Right lung (tissue), 5 donors: Measurements from ENCODE around the gene CELSR1. TPM values are rescaled to one million over a fixed set of nuclear protein-coding genes. Genes with fewer than 3 reads are reported as not detected.

Experiments used
- DNase-seq, 2 donors: peaks; one replicate each; pipeline ENCODE4 v3.0.0-alpha.2; 2013
- polyA plus RNA-seq, 5 donors: library from polyadenylated mRNA; unstranded; fragments of 120-200 nt; gene quantifications; one replicate each; pipeline versions ENCODE4 v1.2.1 to v1.2.3, GENCODE V29; 2013; ENCODE audit warnings: inconsistent platforms in 1 of 5, low replicate concordance in 1 of 5; ENCODE audit not compliant: insufficient read length in 5 of 5, insufficient read depth in 1 of 5

Gene CELSR1
- polyA plus RNA-seq, 5 donors: 22.6 to 40.5 (median 26.4) TPM

DNA sequence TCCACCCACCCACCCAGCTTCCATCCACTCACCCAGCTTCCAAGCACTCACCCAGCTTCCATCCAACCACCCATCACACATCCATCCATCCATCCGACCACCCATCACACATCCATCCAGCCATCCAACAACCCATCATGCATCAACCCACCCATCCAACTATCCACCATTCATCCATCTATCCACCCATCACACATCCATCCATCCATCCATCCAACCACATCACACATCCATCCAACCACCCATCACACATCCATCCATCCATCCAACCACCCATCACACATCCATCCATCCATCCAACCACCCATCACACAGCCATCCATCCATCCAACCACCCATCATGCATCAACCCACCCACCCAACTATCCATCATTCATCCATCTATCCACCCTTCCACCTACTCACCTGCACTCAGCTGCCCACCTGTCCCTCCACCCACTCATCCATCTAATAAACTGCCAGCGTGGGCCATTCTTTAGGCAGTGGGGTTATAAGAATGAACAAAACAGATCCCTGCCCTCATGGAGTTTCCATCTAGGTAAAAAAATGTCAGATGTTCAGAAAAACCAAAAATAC is 88.2 kb downstream of the CELSR1 start:
- DNase-seq: no peak

DNA sequence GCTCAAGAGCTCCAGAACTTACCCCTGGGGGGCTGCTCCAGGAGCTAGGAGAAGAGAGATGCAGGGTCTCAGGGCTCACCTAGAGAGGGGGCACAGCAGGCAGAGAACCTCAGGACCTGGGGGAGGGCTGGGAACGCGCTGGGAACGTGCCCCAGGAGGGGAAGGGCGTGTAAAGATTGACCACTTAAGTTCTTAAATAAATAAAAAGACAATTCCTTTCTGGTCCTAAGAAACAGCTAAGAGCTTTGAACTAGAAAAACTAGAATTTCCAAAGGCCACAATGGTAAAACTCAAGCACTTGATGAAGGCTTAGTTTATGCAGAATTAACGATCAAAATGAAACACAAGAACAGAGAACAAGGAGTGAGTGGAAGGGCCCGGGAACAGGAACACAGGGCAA is 89.1 kb downstream of the CELSR1 start:
- no peak for DNase-seq

DNA sequence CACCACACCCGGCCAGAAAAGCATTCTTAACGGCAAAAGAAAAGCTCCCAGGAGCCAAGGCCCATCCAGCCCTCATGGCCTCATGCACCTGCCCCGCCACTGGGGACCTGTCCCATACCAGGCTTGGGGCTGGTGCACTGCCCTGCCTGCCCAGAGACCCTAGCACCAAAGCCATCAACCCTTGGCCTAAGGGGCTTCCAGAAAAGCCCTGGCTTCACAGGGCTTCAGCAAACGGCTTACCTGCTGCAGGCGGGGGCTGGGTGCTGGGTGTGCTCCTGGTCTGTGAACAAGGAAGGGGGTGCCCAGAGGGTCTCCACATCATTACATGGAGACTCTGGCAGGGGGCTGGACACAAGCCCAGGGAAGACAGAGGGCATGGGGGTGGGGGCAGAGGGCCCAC is 89.5 kb downstream of the CELSR1 start:
- DNase-seq: no peak

DNA sequence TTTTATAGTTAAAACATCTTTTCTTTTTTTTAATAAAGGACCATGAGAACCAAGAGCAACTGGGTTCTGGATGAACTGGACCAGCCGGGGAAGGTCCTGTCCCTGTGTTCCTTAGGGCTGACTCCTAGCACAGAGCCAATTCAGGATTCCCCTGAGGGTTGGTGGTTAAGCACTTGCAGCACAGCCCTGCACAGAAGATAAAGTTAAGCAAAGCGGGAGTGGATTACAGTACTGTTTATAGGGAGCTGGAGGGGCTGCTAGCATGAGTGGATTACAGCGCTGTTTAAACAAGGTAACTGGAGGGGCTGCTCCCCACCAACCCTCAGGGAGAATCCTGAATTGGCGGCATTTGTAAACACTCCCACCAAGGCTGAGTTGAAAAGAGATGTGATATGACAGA is 90.6 kb downstream of the CELSR1 start:
- no peak for DNase-seq

DNA sequence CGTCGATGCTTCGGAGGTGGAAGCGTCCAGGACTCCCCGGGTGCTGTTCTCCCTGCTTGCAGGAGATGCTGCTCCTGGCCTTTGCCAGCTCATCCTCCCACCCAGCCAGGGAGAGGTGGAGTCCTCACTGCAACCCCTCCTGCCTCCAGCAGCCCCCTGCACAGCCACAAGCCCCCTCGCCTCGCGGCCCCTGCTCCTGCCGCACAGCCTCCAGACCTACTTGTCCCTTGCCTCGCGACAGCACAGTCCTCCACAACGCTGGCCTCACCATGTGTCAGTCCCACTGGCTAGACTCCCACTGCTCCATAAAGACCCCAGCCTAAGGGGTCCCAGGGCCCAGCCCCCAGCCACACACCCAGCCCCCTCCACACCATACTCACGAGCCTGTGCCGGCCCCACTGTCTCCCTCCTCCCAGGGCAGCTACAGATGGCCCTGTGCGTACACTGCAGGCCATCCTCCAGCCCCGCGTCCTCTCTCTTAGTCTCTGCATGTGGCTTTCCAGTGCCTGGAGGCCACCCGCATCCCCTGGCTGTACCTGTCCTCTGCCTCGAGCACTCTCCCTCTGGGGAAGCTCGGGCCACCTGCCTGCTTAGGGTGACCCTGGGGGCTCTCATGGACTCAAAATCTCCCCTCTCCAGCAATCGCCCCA is 91.5 kb downstream of the CELSR1 start:
- DNase-seq: no peak

DNA sequence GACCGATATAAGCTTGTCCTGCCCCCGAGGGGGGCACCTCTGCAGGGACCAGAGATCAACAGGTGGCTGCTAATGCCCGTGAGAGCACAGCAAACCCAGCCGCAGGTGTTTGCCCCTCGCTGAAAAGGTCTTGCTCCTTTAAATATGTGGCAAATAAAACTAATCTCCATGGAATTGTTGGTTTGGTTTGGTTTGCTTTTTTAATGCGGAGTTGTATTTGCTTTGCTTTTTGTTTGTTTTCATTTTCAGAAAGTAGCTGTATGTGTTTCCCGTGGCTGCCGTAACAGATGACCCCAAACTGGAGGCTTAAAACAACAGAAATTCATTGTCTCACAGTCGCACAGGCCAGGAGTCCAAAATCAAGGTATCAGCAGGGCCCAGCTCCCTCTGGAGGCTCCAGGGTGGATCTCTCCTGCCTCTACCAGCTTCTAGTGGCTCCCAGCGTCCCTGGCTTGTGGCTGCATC is 93.0 kb downstream of the CELSR1 start:
- DNase-seq: no peak

DNA sequence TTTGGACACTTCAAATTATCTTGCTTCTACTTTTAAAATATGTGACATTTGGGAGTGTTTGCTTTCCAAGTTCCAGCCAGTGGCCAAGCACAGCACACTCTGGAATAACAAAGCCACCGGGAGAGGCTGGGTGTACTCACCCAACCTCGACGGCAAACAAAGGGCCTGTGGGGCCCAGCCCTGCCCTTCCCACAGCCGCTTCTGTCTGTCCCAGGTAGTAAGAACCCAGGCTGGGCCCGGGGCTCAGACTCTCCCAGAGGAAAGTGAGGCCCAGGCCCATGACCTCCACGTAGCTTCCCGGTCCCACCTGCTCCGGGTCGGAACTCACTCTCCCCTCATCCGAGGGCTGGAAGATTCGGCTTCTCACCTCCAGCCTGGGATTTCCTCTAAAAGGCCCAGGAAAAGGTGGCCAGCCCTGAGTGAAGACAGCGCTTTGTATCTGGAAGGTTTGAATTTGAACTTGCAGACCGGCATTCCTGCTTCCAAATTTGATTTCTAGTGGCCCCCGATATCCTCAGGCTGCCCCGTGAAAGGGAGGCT is 93.5 kb downstream of the CELSR1 start:
- DNase-seq: no peak

DNA sequence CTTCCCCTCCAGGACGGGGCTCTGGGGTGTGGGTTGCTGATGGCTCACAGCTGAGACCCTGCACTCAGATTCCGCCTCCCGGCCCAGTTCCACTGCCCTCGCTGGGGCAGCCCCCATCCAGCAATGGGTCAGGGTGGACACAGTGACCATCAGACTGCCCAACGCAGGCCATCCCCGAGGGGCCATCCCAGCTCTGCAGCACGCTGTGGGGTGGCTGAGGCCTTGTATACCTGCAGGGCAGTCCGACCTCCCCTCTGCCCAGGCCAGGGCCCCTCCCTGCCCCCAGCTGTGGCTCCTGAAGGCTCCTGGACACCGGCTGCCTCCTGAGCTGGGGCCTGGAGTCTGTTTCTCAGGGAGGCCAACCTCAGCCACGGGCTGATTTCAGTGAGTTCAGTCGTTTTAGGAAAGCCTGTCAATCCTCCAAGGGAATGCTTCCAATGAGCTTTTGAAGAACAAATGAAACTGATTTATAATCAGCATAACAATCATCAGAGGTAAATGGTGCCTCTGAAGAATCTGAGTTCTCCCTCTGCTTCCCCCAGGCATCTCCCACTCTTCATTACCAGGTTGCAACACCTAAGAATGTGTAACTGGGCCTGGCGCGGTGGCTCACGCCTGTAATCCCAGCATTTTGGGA is 95.1 kb downstream of the CELSR1 start:
- no peak for DNase-seq

DNA sequence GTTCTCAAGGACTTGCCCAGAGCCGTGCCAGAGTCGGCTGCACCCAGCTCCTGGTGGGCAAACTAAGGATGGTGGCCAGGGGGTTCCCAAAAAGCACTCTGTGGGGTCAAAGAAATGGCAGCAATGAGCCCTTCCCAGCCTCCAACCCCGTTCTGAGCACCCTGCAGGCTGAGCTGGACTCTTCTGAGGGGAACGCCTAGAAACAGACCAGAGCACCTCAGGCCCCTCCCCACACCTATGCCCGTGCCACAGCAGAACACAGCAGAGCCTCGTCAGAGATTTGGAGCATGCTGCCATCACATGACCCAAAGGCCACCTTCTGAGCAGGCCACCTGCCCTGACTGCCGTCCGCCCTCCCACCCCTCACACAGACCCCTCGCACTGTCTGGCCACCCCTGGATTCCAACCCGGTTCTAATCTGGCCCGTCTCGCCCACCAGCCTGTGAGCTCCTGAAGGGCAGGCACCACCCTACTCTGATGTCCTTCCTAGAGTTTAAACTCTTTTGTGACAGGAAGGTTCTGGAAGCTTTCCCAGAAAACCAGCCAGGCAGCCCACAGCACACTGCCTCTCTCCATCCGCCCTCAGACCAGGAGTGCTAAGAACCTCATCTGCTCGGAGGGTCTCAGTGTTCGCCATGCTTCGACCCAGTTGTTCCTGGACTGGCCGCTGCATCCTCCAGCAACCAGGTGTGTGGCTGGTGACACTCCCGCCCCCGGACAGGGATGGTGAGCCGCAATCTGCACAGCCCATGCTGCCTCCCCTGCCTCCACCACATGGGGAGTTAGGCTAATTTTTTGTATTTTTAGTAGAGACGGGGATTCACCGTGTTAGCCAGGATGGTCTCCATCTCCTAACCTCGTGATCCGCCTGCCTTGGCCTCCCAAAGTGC is 97.6 kb downstream of the CELSR1 start:
- DNase-seq: no peak

DNA sequence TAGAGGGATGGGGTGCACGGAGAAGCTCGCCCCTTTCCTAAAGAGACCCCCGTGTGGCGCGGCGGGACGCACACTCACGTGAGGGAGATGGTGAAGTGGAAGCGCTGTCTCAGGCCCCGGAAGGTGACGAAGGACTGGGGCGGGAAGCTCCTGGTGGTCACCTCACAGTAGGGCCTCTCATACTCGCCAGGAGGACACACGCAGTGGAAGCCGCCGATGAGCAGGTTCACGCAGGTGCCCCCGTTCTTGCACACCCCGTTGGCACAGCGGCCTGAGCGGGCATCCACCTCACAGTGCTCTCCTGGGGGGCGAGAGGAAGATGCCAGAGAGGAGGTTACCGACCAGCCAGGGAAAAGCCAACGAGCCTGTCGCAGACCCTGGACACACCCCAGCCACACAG is 98.3 kb downstream of the CELSR1 start:
- no peak for DNase-seq

DNA sequence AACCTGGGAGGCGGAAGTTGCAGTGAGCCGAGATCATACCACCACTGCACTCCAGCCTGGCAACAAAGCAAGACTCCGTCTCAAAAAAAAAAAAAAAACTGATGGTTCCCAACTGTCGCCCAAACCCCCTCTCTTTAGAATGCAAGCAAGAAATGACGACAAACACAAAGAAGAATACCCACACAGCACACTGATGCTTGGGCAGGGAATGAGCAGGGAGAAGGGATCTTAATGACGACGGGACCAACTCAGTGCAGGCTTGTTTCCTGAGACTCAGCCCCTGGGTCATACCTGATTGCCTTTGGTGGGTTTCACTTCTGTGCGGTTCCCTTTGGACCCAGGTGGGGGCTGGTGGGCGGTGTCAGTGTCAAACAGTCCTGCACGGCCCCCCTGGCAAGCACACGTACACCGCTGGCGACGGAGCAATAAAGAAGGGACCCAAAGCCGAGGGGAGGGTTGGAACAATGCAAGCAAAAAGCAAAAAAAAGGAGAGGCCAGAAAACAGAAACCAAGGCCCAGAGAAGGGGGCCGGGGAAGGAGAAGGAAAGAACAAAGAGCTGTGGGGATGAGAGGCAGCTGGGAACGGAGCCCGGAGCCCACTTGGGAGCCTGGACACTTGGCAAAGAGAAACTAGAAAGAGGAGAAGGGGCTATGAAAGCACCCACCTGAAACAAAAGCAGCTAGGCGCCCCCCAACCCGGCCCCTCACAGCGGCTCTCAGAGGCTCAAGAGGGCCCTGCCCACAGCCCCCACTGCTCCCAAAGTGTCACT is 99.6 kb downstream of the CELSR1 start:
- no peak for DNase-seq

DNA sequence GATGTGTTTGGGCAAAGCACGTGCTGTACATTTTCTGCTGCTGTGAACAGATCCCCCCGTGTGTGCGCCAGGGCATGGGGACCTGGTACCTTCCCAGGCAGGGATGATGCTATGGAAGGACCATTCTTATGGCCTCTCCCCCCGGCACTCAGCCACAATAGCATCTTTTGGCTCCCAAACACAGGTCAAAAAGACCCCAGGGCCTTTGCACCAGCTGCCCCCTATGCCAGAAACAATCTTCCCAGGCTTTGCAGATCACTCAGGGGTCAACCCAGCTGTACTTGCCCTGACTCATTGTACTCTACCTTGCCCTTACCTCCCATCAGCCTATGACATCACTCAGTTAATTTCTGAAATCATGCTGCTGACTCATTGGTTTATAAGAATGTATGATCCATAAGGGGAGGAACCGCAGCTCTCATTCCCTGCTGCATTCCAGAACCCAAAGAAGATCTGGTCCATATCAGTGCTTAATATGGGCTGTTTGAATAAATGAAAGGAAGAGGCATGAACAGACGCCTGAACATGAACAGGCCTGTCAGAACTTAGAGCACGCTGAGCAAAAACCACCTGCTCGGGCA is 100.7 kb downstream of the CELSR1 start:
- no peak for DNase-seq

DNA sequence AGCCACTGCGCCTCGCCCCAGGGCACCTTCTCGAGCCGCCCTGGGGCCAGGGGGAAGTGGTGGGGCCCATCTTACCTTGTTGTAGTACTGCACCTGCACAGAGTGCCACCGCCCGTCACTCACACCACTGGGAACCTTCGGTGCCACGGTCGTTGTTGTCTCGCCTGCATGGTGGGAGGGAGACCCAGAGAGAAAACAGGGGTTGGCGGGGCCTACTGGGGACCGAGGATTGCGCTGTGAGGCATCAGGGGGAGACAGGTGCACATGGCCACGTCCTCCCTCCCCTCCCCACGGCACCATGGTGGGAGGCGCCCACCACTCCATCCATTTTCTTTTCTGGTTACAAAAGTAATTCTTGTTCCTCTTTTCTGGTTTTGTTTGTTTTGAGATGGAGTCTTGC is 104.1 kb downstream of the CELSR1 start:
- DNase-seq: no peak

DNA sequence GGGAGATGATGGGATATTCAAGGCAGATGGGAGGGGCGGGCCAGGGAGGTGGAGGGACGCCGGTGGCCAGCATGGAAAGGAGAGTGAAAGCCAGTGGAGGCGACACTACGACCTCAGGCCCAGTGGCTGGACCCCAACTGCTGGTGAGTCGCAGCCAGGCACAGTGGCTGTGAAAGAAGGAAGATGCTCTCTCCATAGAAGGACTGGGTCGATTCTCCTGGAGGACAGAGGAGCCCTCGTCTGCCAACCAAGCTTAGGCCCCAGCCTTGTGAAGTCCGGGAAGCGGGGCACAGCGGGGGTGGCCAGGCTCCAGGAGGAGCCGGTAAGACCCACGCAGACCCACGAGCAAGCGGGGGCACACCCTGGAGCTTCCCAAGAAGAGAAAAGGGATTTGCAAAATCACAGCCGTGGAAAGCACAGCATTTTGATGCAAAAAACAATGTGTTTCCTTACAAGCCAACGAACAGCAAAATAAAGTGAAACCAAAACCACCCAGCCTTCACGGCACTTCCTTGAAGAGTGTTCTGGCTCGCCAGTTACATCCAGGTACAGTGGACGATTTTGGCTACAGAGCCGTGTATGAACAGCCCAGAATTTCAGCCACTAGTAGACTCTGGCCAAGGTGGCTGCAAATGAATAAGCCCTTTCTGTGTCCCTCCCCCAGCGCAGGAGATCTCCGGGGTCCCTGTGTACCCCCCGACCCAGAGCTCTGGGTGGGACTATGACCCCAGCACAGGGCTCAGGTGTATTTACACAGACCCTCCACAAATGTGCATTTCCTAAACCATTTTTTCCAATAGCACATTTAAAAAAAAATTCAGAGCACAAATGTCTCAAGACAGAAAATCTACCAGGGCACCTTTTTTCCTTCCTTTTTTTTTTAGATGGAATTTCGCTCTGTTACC is 105.0 kb downstream of the CELSR1 start:
- DNase-seq: no peak

DNA sequence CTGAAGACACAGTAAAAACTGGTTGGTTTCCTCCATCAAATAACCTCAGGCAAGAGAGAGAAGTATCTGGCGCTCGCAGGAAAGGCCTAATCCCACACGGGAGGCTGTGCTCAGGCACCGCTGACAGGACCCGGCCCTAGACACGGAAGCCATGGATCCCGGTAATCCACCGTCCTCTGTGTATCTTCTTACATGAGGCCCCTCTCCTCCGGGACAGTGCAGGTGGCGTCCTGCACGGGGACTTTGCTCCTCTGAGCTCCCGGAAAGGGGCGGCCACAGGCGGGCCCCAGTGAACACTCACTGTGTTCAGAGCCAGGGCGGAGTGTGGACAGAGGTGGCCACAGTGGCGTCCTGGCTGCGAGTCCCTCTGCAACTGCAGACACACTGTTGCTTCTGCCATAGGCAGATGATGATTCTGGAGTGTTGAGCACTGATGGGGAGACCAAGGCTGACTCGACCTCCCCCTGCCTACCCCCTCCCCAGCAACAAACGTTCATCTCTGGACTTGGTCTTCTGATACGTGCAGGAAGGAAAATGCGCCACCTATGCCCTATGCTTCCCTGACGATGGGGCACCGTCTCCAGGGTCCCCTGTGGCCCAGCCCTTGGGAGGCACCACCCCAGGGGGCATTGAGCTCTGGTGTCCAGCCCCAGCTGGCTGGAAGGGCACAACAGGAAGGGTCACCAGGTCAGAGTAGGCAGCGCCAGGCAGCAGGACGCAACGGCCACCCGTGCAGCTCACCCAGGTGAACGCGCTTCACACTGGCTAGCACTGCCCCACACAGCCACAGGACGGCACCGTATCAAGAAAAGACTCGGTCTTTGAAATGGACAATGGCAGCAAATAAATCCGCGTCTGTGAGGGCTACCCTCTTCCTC is 106.2 kb downstream of the CELSR1 start:
- DNase-seq: no peak

DNA sequence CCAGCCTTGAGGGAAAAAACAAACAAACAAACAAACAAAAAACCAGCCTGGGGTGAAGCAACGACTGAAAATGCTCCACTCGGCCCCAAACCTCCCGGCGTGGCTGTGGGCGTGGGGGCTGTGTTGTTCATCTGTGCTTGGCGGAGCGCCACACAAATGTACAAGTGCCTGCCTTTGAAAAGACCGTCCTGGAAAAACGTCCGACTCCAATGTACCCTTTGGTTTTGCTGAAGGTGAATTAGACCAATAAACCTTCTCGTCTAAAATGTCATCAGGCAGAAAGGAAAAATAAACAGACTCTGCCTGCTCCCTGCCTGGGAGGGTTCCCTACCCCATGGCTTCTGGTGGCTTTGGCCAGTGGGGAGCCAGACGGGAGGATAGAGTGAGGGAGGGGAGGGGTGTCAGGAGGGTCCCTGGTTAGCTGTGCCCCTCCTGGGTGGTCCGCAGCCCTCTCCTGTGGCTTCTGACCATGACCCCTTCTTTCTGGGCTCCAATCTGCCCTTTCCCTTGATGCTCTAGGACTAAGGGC is 108.0 kb downstream of the CELSR1 start:
- no peak for DNase-seq

DNA sequence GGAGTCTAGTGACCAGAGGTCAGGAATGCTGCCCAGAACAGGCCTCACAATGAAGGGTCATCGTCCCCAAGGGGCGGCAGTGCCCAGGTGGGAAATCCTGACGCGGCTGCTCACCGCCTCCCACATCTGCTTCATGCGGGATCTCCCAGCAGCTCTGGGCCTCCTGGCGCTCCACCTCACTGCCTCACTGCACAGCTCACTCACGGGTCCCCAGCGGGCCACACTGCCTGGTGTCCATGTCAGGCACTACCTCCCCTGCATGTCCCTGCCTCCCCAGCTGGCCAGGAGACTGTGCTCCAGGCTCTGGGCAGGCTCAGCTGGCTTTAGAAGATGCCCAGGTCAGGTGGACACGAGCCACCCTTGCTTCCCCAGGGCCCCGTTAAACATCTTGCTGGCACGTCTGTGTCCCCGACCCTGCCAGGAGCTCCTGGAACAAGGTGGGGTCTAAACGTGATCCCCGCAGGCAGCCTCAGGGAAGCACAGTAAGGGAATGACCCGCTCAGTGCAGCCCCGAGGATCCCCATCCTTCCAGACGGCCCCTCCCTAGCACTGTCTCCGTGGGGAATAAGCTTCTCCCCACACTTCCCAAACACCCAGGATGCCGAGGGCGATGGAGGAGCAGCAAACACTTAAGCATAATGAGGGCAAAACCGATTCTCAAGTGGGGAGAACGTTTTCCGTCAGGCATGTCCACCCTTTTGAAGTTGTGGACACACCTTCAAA is 108.7 kb downstream of the CELSR1 start:
- DNase-seq: no peak

DNA sequence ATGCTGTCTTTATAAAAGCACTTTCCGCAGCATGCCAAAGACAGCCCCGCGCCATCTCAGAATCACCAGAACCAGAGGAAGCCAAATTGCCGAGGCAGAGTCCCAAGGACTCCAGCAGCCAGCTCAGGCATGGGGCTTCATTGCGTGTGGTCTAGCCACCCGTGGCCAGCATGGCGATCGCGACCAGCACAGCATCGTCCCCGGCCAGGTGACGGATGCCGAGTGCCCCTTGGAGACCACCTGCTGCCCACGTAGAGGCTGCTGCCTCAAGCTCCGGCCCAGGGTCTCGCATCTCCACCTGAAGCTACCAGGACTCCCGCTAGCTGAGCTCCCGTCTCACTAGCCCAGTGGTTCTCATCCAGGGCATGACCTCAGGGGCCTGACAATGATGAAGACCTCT is 109.2 kb downstream of the CELSR1 start:
- no peak for DNase-seq
